ENCODE data around the gene SIN3A. TPM values are rescaled to one million over a fixed set of nuclear protein-coding genes. Genes with fewer than 3 reads are reported as not detected.

SIN3A gene
- total and polyA plus RNA-seq, 9 of the 15 experiments (the other 6 are each of a cell fraction or from before 2014, with no cell fraction given): 11.1 to 70.3 (median 25.3) TPM

GRCh38 chr15:75349851-75350588, 101.5 kb downstream of the SIN3A start (continued):
- no peak for TF ChIP-seq SMC3 (conservative IDR thresholded peaks at IDR 0.05; ENCODE audit: insufficient read depth, low read depth, low read length)
- no peak for TF ChIP-seq CXXC5 (CRISPR knock-in tag; IDR thresholded peaks at IDR 0.05)
- no peak for TF ChIP-seq MBD1 (CRISPR knock-in tag; IDR thresholded peaks at IDR 0.05)
- TF ChIP-seq KLF10 (CRISPR knock-in tag; IDR thresholded peaks at IDR 0.05): no peak
- no peak for TF ChIP-seq PBX2 (CRISPR knock-in tag; IDR thresholded peaks at IDR 0.05; ENCODE audit: low read depth)
- no peak for TF ChIP-seq PBX2 (tag; conservative IDR thresholded peaks at IDR 0.05; ENCODE audit: low read depth)
- TF ChIP-seq ZNF584 (CRISPR knock-in tag; IDR thresholded peaks at IDR 0.05; ENCODE audit: low read depth): no peak
- 0 out of 2 replicates have a peak, but pooled peaks have one; percentile 23 for TF ChIP-seq GABPB1 (CRISPR knock-in tag; IDR thresholded peaks at IDR 0.05)
- no peak for TF ChIP-seq KDM4B (IDR thresholded peaks at IDR 0.05; ENCODE audit: borderline replicate concordance in 2 of 2, low read depth in 1 of 2)
- no peak for TF ChIP-seq BCL6 (CRISPR knock-in tag; IDR thresholded peaks at IDR 0.05)
- peak; percentile 65; the same call in 1 of the 2 replicates for TF ChIP-seq MYNN (IDR thresholded peaks at IDR 0.05)
- no peak for TF ChIP-seq MYNN (CRISPR knock-in tag; IDR thresholded peaks at IDR 0.05)
- TF ChIP-seq MCM2 (IDR thresholded peaks at IDR 0.05; ENCODE audit: low read depth): no peak
- TF ChIP-seq PURB (CRISPR knock-in tag; IDR thresholded peaks at IDR 0.05; ENCODE audit: low read depth): no peak
- TF ChIP-seq ESRRA (IDR thresholded peaks at IDR 0.05; ENCODE audit: borderline replicate concordance, low read depth): no peak
- TF ChIP-seq GTF3C2 (IDR thresholded peaks at IDR 0.05; ENCODE audit: borderline replicate concordance, extremely low read depth, insufficient read length): no peak
- no peak for TF ChIP-seq ATF7 (IDR thresholded peaks at IDR 0.05)
- no peak for TF ChIP-seq RFX5 (IDR thresholded peaks at IDR 0.05; ENCODE audit: low read depth, low read length)

Data from K562 (cell line).